Activated T-cell treated with anti-CD3 and anti-CD28 coated beads, Interleukin-2, amount 50 U/mL, for 72 hours (primary cell): ENCODE results near the gene ABCC3. TPM values are rescaled to one million over a fixed set of nuclear protein-coding genes. Genes with fewer than 3 reads are reported as not detected.

Experiments used
- ATAC-seq, 2 donors: fragments of 150-1000 bp; cut with Tn5 transposase; replicated peaks in 1 of 2; 2 replicates each; pipeline ENCODE4 v1.10.0; 2021; ENCODE audit warnings: moderate library complexity in 2 of 2, mild to moderate bottlenecking in 1 of 2
- DNase-seq, 2 donors: peaks; one replicate each; pipeline ENCODE4 v3.0.0; 2021 to 2022; ENCODE audit warnings: mixed read lengths in 1 of 2
- H3K27ac Mint-ChIP-seq: one replicate; pipeline ENCODE4 v1.8.0; 2022; ENCODE audit warnings: mild to moderate bottlenecking, moderate library complexity, mixed read lengths
- H3K27me3 Mint-ChIP-seq: one replicate; pipeline ENCODE4 v1.8.0; 2022; ENCODE audit warnings: low read depth, mixed read lengths
- H3K36me3 Mint-ChIP-seq, 2 donors: one replicate each; pipeline ENCODE4 v1.8.0; 2022; ENCODE audit warnings: mixed read lengths in 2 of 2, mild to moderate bottlenecking in 1 of 2; ENCODE audit not compliant: insufficient read depth in 2 of 2
- H3K4me1 Mint-ChIP-seq: one replicate; pipeline ENCODE4 v1.8.0; 2022; ENCODE audit warnings: low read depth, mixed read lengths
- H3K4me3 Mint-ChIP-seq, 2 donors: one replicate each; pipeline ENCODE4 v1.8.0; 2022; ENCODE audit warnings: mild to moderate bottlenecking in 2 of 2, mixed read lengths in 2 of 2, moderate library complexity in 2 of 2
- H3K9me3 Mint-ChIP-seq, 2 donors: one replicate each; pipeline ENCODE4 v1.8.0; 2022; ENCODE audit warnings: mixed read lengths in 2 of 2
- total RNA-seq, 2 donors: library from RNA; stranded (reverse); gene quantifications; one replicate each; pipeline ENCODE4 v1.2.3, GENCODE V29; 2022

Gene ABCC3
- total RNA-seq, 2 donors from 2014 or later = not detected

GRCh38 chr17:50737118-50737698 is 102.5 kb downstream of the ABCC3 start:
- Mint-ChIP-seq H3K9me3 (no peaks in the 10 kb centered on the region), H3K27me3 (no peaks in the 10 kb centered on the region), H3K4me3 (peak overlapping the region; percentile 24 to 38), H3K4me1 (peaks cover 66% of the 10 kb centered on the region), H3K36me3 (peaks cover 5 to 26% of the 10 kb centered on the region in 2 donors), H3K27ac (peak overlapping the region; percentile 27)
- peak; percentile 36 to 44 for DNase-seq
- peak; percentile 93 to 97 for ATAC-seq

GRCh38 chr17:50739098-50739497 is 104.4 kb downstream of the ABCC3 start:
- Mint-ChIP-seq H3K36me3 (peaks cover 5 to 36% of the 10 kb centered on the region in 2 donors), H3K4me3 (peak overlapping the region in 1 of 2 donors; percentile 12), H3K27me3 (no peaks in the 10 kb centered on the region), H3K9me3 (no peaks in the 10 kb centered on the region), H3K27ac (peak overlapping the region; percentile 89), H3K4me1 (peaks cover 54% of the 10 kb centered on the region)
- ATAC-seq (peak; percentile 12 to 39), DNase-seq (no peak)

Other genes with a start within 250 kb of the ABCC3 start
- 10 to 100 TPM; 57.6 to 63.6 TPM for gene LRRC59, start 237.4 kb upstream of the ABCC3 start, total RNA-seq
- 10 to 100 TPM; 30.2 to 43.0 TPM for gene ACSF2, start 208.7 kb upstream of the ABCC3 start, total RNA-seq
- gene CHAD, start 166.0 kb upstream of the ABCC3 start, total RNA-seq = not detected
- gene RSAD1, start 156.0 kb upstream of the ABCC3 start, total RNA-seq = 10 to 100 TPM; 29.2 to 34.0 TPM
- gene MYCBPAP, start 126.4 kb upstream of the ABCC3 start, total RNA-seq = 10 to 100 TPM in 1 of 2 donors, 1 to 10 TPM in 1; 8.9 to 24.3 TPM
- gene EPN3, start 102.1 kb upstream of the ABCC3 start, total RNA-seq = not detected
- gene SPATA20, start 87.7 kb upstream of the ABCC3 start, total RNA-seq = 10 to 100 TPM; 25.0 to 51.3 TPM
- gene CACNA1G, start 74.2 kb upstream of the ABCC3 start, total RNA-seq = under 1 TPM; 0.07 to 0.14 TPM
- 10 to 100 TPM; 36.4 to 37.8 TPM for gene ANKRD40, start 73.0 kb downstream of the ABCC3 start, total RNA-seq
- 100 to 1,000 TPM; 148 to 190 TPM for gene LUC7L3, start 84.7 kb downstream of the ABCC3 start, total RNA-seq
- gene ANKRD40CL, start 132.6 kb downstream of the ABCC3 start, total RNA-seq = not detected
- gene WFIKKN2, start 200.7 kb downstream of the ABCC3 start, total RNA-seq = not detected
- 10 to 100 TPM; 57.3 to 68.9 TPM for gene TOB1, start 231.5 kb downstream of the ABCC3 start, total RNA-seq